ENCODE data around the gene RABGAP1.

Gene RABGAP1

DNA sequence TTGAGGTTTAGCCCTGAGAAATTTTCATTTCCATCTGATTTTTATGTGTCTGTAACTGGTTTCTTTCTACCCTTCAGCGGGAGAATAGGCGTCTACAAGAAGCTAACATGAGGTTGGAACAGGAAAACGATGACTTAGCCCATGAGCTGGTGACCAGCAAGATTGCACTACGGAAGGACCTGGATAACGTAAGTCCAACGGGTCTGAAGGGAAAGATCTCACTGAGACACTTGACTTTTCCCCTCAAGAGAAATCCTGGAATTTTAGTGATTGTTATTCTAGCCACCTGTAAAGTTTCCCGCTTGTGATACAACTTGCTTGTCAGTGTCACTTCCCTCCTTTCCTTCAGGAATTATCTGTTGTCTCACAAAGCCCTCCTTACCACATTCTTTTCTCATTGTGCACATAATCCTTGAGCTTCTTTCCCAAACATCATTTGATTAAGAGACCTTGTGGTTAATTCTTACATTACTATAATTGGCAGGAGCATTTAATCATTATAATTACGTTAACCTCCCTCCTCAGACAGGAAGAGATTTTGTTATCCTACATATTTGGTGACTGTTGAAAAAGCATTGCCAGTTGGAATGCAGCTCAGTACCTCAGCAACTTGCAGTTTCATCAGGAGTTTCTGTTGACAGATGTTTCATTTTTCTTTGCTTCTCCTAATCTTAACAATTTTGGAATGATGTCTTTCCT lies 149.5 kb downstream of the RABGAP1 start:
- no peak for FAIRE-seq

DNA sequence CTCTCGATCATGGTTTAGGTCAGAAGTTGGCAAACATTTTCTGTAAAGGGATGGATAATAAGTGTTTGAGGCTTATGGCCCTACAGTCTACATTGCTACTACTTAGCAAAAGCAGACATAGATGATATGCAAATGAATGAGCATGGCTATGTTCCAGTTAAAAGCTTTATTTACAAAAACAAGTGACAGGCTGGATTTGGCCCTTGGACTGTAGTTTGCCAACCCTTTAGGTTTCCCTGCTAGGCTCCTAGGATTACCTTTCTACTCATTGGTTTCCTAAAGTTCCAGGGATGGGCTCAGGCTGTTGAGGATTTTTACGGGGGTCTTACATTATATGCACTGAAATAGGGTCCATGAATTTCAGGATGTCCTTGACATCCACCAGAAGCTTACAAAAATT lies 150.1 kb downstream of the RABGAP1 start:
- no peak for FAIRE-seq

DNA sequence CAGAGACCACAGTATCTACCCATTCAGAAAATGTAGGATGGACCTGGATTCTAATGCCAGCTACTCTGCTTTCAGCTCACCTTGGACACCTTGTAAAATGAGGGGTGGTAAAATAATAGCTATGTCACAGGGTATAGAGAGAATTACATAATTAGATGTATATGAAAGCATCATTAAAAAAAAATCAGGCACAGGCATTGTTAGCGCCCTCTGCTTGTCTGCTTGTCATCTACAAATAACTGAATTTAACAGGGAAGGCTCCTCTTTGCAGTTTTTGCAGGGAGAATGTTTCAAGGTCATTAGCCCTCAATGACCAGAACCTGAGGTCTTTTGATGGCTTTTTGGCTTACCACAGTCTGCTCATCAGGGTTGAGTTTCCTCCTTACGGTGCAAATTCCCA lies 150.6 kb downstream of the RABGAP1 start:
- FAIRE-seq: no peak

DNA sequence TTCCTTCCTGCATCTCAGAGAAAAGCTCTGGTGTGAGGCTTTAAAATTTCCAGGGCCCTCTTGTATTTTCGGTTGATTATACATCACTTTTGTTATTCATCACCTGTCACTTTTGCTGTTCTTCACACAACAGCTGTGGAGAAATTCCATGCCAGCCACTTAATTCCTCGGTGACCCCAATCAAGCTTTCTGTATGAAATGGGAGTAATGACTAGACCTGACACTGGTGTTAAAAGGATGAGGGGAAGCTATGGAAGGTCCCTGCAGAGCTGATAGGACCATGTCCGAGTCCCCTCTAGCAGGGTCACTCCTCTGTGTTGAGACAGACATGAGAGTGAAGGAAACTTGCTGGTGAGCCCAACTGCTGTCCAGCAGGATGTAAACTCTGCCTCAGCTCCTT lies 152.3 kb downstream of the RABGAP1 start:
- FAIRE-seq: no peak

- no peak for FAIRE-seq
Measured at GRCh38 chr9:123096987-123097386, 156.2 kb downstream of the RABGAP1 start.

DNA sequence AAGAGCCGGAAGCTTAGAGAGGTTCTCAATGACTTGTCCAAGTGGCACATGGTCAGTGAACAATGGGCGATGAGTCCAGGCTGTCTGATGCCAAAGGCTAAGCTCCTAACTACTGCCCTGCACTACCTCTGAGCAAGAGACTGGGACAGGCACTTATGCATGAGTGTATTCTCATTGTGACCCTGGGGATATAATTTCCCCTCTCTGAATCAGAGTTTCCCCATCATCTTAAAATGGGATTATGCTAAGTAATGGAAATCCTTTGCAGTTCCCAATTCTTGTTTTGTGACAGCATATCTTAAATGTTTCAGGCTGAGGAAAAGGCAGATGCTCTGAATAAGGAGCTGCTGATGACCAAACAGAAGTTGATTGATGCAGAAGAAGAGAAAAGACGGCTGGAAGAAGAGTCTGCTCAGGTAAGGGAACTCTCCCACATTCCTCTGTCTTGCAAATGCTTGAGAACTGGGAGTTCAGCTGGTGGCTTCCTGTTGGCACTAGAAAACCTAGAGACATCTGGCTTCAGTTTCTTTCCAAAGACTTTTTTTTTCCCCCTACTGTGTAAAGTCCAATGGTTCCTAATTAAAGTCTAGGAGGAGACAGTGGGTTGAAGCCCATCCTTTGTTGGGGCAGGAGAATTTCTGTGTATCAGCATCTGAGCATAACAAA lies 156.7 kb downstream of the RABGAP1 start:
- FAIRE-seq: no peak

- FAIRE-seq: no peak
Measured at GRCh38 chr9:123098096-123098459, 157.3 kb downstream of the RABGAP1 start.

- no peak for FAIRE-seq
Measured at GRCh38 chr9:123099042-123099441, 158.2 kb downstream of the RABGAP1 start.

DNA sequence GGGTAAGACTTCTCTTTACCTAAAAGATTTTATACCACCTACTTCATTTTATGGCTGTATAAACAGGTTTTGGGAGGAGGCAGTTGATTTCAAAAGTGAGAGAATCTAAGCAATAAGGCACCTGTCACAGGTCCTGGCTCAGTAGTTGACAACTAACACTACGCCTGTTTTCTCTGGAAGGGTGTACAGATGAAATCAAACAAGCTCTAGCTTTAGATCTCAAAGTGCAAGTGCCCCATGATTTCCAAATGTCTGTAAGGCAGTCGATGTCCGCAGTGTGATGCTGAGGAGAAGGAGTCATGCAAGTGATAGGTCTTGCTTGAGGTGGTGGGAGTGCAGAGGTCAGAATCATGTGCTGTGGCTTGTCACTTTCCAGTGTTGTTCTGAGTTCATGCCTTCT lies 158.7 kb downstream of the RABGAP1 start:
- FAIRE-seq: no peak

- FAIRE-seq: no peak
Measured at GRCh38 chr9:123102375-123103113, 161.7 kb downstream of the RABGAP1 start.

- FAIRE-seq: no peak
Measured at GRCh38 chr9:123104807-123105206, 164.0 kb downstream of the RABGAP1 start.

- no peak for FAIRE-seq
Measured at GRCh38 chr9:123105490-123105889, 164.7 kb downstream of the RABGAP1 start.

DNA sequence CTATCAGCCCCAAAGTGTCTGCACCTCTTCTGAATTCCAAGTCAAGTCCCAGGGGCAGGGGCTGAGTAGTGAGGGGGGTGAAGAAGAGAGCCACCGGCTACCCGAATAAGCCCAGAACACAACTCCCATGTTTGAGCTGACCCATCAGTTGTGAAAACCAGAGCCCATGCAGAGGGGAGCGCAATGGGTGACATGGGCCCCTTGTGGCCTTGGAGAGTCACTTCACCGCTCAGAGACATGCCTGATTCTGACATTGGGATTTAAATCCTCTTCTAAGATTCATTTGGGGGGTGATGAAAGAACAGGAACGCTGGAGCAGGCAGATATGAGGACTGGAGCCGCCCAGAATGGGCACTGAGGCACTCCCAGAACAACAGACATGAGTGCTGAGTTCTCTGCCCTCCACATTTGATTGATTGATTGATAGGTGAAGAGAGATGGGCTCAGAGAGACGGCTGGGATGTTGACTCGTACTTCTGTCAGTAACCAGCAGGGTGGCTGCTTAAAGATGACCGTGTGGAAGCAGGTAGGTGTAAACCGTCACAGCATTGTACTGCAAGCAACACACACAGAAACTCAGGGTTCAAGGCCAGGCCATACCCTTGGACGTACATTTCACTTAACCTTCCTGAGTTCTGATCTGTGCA lies 166.9 kb downstream of the RABGAP1 start:
- no peak for FAIRE-seq

DNA sequence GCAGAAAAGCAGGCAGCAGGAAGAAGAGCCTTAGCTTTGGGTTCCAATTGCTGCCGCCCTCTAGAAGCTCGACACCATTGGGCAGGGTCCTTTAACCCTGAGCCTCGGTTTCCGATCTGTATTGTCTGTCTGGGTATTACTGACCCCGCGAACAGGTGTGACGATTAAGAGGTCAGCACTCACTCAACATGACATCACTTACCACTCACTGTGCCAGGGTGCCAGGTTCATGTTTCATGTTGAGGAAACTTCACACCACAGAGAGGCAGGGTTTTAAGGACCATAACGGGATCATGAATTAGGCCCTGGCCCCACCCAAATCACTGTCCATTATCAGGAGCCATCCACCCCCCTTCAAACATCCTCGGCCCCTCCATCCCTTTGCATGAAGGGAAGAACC lies 168.2 kb downstream of the RABGAP1 start:
- no peak for FAIRE-seq

DNA sequence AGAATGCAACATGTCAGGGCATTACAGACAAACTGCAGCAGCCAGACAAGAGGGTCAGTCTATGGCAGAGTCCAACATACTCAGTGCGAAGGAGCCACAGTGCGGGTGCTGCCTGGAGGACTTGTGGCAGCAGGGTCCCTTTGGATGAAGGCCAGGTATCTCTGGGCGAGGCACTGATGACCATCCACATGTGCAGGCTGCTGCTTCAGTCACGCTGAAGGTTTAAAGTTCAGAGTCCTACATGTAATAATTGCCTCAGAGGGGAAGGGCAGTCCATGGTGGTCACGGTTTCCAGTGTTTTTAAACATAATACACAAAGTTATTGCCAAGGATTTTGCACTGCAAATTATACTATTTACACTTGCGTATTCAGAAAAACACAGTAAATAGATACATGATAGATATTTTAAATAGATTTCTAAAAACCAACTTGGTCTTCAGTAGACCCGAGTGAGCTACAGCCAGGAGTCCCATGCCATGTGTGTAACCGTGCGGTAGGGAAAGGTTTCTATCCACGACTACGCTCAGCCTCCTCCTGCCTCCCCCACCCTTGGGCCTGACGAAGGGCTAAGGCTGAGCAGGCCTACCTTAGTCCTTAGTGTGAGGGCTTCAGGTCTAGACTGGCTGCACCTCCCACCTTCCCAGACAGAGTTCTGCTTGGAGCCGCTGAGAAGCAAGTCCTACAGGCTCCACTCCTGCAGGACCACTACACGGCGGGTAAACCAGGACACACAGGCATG lies 168.9 kb downstream of the RABGAP1 start:
- no peak for FAIRE-seq

DNA sequence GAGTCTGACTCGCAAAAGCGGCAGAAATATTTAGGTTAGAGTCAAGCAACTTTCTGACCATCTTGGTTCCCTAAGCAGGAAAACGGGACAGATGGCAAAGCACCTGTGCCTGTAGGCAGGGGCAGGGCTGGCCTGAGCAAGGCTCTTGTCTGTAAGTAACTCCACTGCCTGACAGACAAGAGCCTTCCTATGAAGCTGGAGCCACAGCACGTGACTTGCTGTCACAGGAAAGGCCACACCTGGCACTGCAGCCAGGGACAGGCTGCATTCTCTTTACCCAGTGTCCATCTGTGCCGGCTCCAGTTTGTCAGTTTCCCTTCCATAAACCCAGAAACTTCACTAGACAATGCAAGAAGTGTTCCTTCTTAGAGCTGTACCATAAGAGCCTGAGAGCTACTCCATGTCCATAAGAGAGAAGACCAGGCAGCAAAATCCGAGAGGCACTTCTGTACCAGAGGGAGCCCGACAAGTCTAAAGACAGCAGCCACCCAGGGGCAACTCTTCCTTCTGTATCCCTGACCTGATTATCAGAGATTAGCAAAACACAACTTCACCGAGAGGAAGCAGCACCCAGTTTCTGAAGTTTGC lies 170.7 kb downstream of the RABGAP1 start:
- no peak for FAIRE-seq

DNA sequence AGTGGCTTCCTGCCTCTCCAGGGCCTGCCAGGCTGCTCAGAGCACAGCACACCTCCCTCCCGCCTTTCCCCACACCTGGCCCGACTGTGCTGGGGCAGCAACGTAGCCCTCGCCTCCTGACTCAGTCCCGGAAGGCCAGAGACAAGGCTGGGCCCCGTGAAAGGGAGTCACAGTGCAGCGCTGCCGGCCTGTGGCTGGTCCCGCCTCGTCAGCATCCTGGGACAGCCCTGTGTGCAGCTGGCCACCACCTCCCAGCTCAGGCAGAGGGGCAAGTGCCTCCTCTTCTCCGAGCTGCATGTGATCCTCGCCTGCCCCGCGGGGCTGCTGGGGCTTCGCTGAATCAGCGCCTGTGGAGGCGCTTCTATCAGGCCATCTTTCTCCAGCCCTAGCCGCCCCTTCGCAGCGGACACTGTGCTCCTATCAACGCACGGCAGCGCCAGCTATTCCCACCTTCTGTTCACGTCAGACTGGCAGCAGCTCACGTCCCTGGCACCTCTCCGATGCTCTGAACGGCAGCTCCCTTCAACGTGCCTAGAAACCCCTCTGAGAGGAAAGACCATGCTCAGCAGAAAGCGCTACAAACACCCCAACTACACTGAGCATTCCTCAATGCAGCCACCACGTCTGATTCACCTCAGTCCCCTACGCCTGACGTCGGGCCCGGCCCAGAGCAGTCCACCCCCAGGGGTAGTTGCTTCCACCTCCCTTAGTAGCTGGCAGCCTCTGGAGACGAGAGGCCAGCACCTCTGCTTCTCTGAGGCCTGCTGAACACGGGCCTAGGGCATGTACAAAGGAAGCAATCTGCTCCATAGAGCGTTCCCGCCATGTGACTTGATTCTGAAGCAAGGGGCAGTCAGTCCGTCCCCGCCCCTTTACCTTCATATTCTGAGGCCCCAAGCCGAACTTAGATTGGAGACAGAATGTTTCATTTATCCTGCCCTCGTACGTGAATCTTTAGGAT lies 171.5 kb downstream of the RABGAP1 start:
- FAIRE-seq: no peak

GRCh38 chr9:123113185-123113584 lies 172.4 kb downstream of the RABGAP1 start:
- no peak for FAIRE-seq

GRCh38 chr9:123115146-123115913 lies 174.5 kb downstream of the RABGAP1 start:
- FAIRE-seq: no peak

- no peak for FAIRE-seq
Measured at GRCh38 chr9:123116036-123116435, 175.2 kb downstream of the RABGAP1 start.
